Endothelial cell (in vitro differentiated cells): ENCODE data around the gene PLCG1. TPM values are rescaled to one million over a fixed set of nuclear protein-coding genes. Genes with fewer than 3 reads are reported as not detected.
A peak's percentile ranks its signal among the peaks of the same experiment; 100 is the strongest.

ENCODE experiments used
- DNase-seq: peaks from one replicate; pipeline ENCODE4 v3.0.0; 2021; ENCODE audit warnings: low spot score
- H3K27ac Mint-ChIP-seq: one replicate; pipeline ENCODE4 v1.8.0; 2021; ENCODE audit warnings: mixed read lengths, inconsistent platforms; ENCODE audit not compliant: unreplicated experiment
- H3K27me3 Mint-ChIP-seq: one replicate; pipeline ENCODE4 v1.8.0; 2021; ENCODE audit warnings: mild to moderate bottlenecking, moderate library complexity, mixed read lengths, inconsistent platforms; ENCODE audit not compliant: unreplicated experiment
- H3K36me3 Mint-ChIP-seq: one replicate; pipeline ENCODE4 v1.8.0; 2021; ENCODE audit warnings: mild to moderate bottlenecking, low read depth, mixed read lengths, inconsistent platforms; ENCODE audit not compliant: unreplicated experiment
- H3K4me1 Mint-ChIP-seq: one replicate; pipeline ENCODE4 v1.8.0; 2021; ENCODE audit warnings: mild to moderate bottlenecking, mixed read lengths, inconsistent platforms; ENCODE audit not compliant: unreplicated experiment
- H3K4me3 Mint-ChIP-seq: one replicate; pipeline ENCODE4 v1.8.0; 2021; ENCODE audit warnings: mild to moderate bottlenecking, mixed read lengths, inconsistent platforms; ENCODE audit not compliant: unreplicated experiment
- H3K9me3 Mint-ChIP-seq: one replicate; pipeline ENCODE4 v1.8.0; 2021; ENCODE audit warnings: mixed read lengths, inconsistent platforms; ENCODE audit not compliant: unreplicated experiment
- CTCF ChIP-seq: fragments of 200-600 bp; sonication (generic); IDR thresholded peaks from one replicate; pipeline ENCODE4 v1.5.0; 2021; ENCODE audit warnings: antibody characterized with exemption; ENCODE audit not compliant: unreplicated experiment
- total RNA-seq: library from RNA; stranded (reverse); fragmentation: NEBNext Ultra II Directional; extraction: Animal tissue kit (Norgen Biotek cat#: 25700); gene quantifications from one replicate; pipeline ENCODE4 v1.2.1, GENCODE V29; 2021; ENCODE audit not compliant: unreplicated experiment

PLCG1 gene
- total RNA-seq, 1 donor from 2014 or later: 456 TPM

- Mint-ChIP-seq H3K36me3 (peaks cover 18% of the 10 kb centered on the region), H3K27ac (no peak overlapping the region), H3K27me3 (peaks cover 15% of the 10 kb centered on the region), H3K4me1 (peaks cover 20% of the 10 kb centered on the region), H3K4me3 (peak overlapping the region; percentile 34), H3K9me3 (no peaks in the 10 kb centered on the region)
- no peak for DNase-seq
- TF ChIP-seq CTCF: no peak
Observed at GRCh38 chr20:41202426-41202825, 65.1 kb downstream of the PLCG1 start.

DNA sequence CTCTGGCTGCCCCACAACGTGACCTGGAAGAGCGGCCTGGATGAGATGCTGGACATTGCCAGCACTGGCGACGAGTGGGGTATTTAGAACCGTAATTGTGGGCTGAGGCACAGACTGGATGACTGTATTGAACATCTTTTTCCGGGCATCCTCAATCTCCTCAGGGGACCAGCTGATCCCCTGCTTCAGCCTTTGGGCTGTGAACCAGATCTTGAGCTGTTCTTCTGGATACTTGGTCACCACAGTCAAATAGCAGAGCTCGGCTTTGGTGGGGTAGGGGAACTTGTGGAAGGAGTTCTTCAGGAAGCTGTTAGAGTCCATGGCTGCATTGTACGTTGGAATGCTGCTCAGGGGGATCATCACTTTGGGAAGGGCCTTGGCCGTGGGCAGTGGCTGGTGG, 66.3 kb downstream of the PLCG1 start:
- Mint-ChIP-seq H3K4me3 (no peak overlapping the region), H3K4me1 (peaks cover 20% of the 10 kb centered on the region), H3K27ac (no peak overlapping the region), H3K27me3 (peaks cover 15% of the 10 kb centered on the region), H3K9me3 (no peaks in the 10 kb centered on the region), H3K36me3 (peaks cover 18% of the 10 kb centered on the region)
- TF ChIP-seq CTCF: no peak
- DNase-seq: no peak

DNA sequence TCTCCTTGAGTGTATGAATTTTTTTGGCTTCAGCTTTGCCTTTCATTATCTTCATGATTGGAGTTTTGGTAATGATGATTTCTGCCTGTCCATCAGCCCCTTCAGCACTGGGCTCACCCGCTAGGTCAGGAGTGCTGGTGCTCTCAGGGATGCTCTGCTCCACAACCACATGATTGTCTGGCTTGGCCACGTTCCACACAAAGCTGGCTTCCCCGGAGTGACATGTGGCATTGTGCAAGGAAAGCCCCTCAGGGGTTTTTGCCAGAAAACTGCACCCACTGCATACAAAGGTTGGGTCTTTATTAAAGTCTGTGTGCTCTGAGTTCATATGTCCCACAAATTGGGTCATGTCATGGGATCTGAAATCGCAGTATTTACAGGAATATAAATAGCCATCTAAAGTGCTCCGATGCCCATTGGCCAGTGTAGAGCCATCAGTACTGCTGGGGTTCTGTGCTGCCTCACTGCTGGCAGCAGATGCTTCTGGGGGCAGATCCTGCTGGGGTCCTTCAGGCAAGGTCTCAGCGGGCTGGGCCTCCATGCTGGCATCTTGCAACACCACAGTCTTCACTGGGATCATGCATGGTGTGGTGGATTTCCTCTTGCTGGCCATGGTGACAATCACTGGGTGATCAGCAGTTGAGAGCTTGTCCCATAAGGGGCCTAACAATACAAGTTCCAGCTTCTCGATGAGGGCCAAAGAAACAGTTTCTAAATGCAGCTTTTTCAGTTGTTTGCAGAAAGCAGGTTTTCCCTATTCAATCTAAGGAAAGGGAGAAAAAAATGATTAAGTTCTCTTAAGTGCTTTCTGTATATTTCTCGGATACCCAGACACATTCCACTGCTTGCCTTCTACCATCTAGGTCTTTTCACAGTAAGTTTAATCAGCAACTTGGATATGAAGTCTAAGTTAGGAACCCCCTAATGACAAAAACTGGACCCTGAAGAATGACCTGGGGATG, 67.2 kb downstream of the PLCG1 start:
- Mint-ChIP-seq H3K36me3 (peaks cover 18% of the 10 kb centered on the region), H3K27me3 (peaks cover 12% of the 10 kb centered on the region)

GRCh38 chr20:41205313-41205712, 68.0 kb downstream of the PLCG1 start:
- Mint-ChIP-seq H3K36me3 (peaks cover 18% of the 10 kb centered on the region), H3K27ac (no peak overlapping the region), H3K4me1 (peaks cover 17% of the 10 kb centered on the region), H3K4me3 (no peak overlapping the region), H3K27me3 (peaks cover 12% of the 10 kb centered on the region), H3K9me3 (no peaks in the 10 kb centered on the region)
- DNase-seq: no peak
- no peak for TF ChIP-seq CTCF

More for the DNA sequence above, 67.2 kb downstream of the PLCG1 start:
- no peak overlapping the region for H3K27ac Mint-ChIP-seq
- peaks cover 20% of the 10 kb centered on the region for H3K4me1 Mint-ChIP-seq
- no peaks in the 10 kb centered on the region for H3K9me3 Mint-ChIP-seq
- no peak for TF ChIP-seq CTCF
- no peak for DNase-seq
- H3K4me3 Mint-ChIP-seq: no peak overlapping the region

- DNase-seq: no peak
- H3K4me1 Mint-ChIP-seq: peaks cover 3% of the 10 kb centered on the region
- no peak overlapping the region for H3K27ac Mint-ChIP-seq
- no peaks in the 10 kb centered on the region for H3K9me3 Mint-ChIP-seq
- TF ChIP-seq CTCF: no peak
- no peak overlapping the region for H3K4me3 Mint-ChIP-seq
- H3K36me3 Mint-ChIP-seq: no peaks in the 10 kb centered on the region
- no peaks in the 10 kb centered on the region for H3K27me3 Mint-ChIP-seq
Observed at GRCh38 chr20:41213150-41213820, 75.9 kb downstream of the PLCG1 start.
